HEK293 (cell line): ENCODE data around the gene TRIP10.
"Not testable (repeated sequence)": the region's sequence is repeated elsewhere in the genome, so short reads cannot be mapped to it uniquely, and the experiment has no call there.

ENCODE experiments used
- CTCF ChIA-PET: fragments of 350-600 bp; formaldehyde crosslinking; extraction: SDS; loops from one replicate; lab custom pipeline; 2021; ENCODE audit warnings: antibody characterized with exemption; lab: Yijun Ruan, JAX
- POLR2A ChIA-PET: fragments of 300-600 bp; formaldehyde crosslinking; extraction: SDS; loops from one replicate; lab custom pipeline; 2020; ENCODE audit warnings: antibody characterized with exemption, inconsistent platforms; lab: Yijun Ruan, JAX
- H3K27ac ChIP-seq: fragments of 200-500 bp; sonication (Bioruptor generic); 2 replicates; pipeline ENCODE4 v1.5.1; 2014; ENCODE audit warnings: low read depth, low read length, control low read depth, inconsistent platforms; ENCODE audit errors: extremely low read depth
- H3K36me3 ChIP-seq, 2 experiments: fragments of 200-500 bp in 1 of 2; sonication (Bioruptor generic) in 1 of 2; 1 replicate in 1 of 2; 2 replicates in 1 of 2; pipeline ENCODE4 v1.5.1; 2014 to 2017; ENCODE audit warnings: inconsistent platforms in 2 of 2, low read length in 2 of 2; ENCODE audit not compliant: control insufficient read depth in 2 of 2, insufficient read depth in 1 of 2
- H3K4me1 ChIP-seq: fragments of 200-500 bp; sonication (Bioruptor generic); 2 replicates; pipeline ENCODE4 v1.5.1; 2014; ENCODE audit warnings: mild to moderate bottlenecking, low read length, inconsistent platforms; ENCODE audit not compliant: control insufficient read depth, insufficient read depth
- H3K4me3 ChIP-seq: 2 replicates; pipeline ENCODE4 v1.5.1; 2011; ENCODE audit warnings: low read depth, mild to moderate bottlenecking, control low read depth, low read length, moderate library complexity
- H3K9me3 ChIP-seq: fragments of 200-500 bp; sonication (Bioruptor generic); 2 replicates; pipeline ENCODE4 v1.5.1; 2014; ENCODE audit warnings: low read depth, low read length, inconsistent platforms; ENCODE audit not compliant: control insufficient read depth, insufficient read depth
- IKZF3 ChIP-seq: fragments of 450-650 bp; IDR thresholded peaks from 2 replicates; pipeline ENCODE4 v1.5.0; 2018; ENCODE audit warnings: missing biosample characterization, mild to moderate bottlenecking, missing genetic modification characterization, moderate library complexity
- OSR2 ChIP-seq: fragments of 450-650 bp; formaldehyde crosslinking; IDR thresholded peaks from 2 replicates; pipeline ENCODE4 v1.5.1; 2016; ENCODE audit warnings: missing biosample characterization, missing genetic modification characterization
- ZBTB21 ChIP-seq: fragments of 450-650 bp; formaldehyde crosslinking; IDR thresholded peaks from 2 replicates; pipeline ENCODE4 v1.5.1; 2017; ENCODE audit warnings: missing biosample characterization, missing genetic modification characterization
- ZBTB48 ChIP-seq: fragments of 450-650 bp; formaldehyde crosslinking; IDR thresholded peaks from 2 replicates; pipeline ENCODE4 v1.5.1; 2016; ENCODE audit warnings: missing biosample characterization, missing genetic modification characterization
- ZFP3 ChIP-seq: fragments of 450-650 bp; formaldehyde crosslinking; IDR thresholded peaks from 2 replicates; pipeline ENCODE4 v1.5.1; 2016; ENCODE audit warnings: low read depth, missing biosample characterization, missing genetic modification characterization
- ZFP41 ChIP-seq: fragments of 450-650 bp; formaldehyde crosslinking; IDR thresholded peaks from 2 replicates; pipeline ENCODE4 v1.5.1; 2016; ENCODE audit warnings: missing biosample characterization, missing genetic modification characterization, borderline replicate concordance
- ZNF112 ChIP-seq: fragments of 450-650 bp; formaldehyde crosslinking; IDR thresholded peaks from 2 replicates; pipeline ENCODE4 v1.5.0; 2017; ENCODE audit warnings: missing biosample characterization, missing genetic modification characterization
- ZNF24 ChIP-seq: fragments of 450-650 bp; formaldehyde crosslinking; IDR thresholded peaks from 2 replicates; pipeline ENCODE4 v1.5.1; 2016; ENCODE audit warnings: missing biosample characterization, missing genetic modification characterization
- ZNF621 ChIP-seq: fragments of 450-650 bp; formaldehyde crosslinking; IDR thresholded peaks from 2 replicates; pipeline ENCODE4 v1.5.1; 2017; ENCODE audit warnings: missing biosample characterization, missing genetic modification characterization
- ZNF623 ChIP-seq: fragments of 450-650 bp; formaldehyde crosslinking; IDR thresholded peaks from 2 replicates; pipeline ENCODE4 v1.5.1; 2016; ENCODE audit warnings: missing biosample characterization, missing genetic modification characterization
- ZNF747 ChIP-seq: fragments of 450-650 bp; formaldehyde crosslinking; IDR thresholded peaks from 2 replicates; pipeline ENCODE4 v1.5.1; 2016; ENCODE audit warnings: missing biosample characterization, missing genetic modification characterization
- TF ChIP-seq, protein P1 (sequence below): fragments of 450-650 bp; formaldehyde crosslinking; IDR thresholded peaks from 2 replicates; pipeline ENCODE4 v1.5.1; 2016; ENCODE audit warnings: missing biosample characterization, missing genetic modification characterization
- TF ChIP-seq, protein P2 (sequence below): fragments of 450-650 bp; formaldehyde crosslinking; optimal IDR thresholded peaks from 2 replicates; pipeline ENCODE3; 2016; ENCODE audit warnings: missing biosample characterization, mild to moderate bottlenecking, missing genetic modification characterization
- TF ChIP-seq, protein P3 (sequence below): fragments of 450-650 bp; IDR thresholded peaks from 2 replicates; pipeline ENCODE4 v1.5.1; 2018; ENCODE audit warnings: missing biosample characterization, missing genetic modification characterization
- TF ChIP-seq, protein P4 (sequence below): fragments of 450-650 bp; formaldehyde crosslinking; IDR thresholded peaks from 2 replicates; pipeline ENCODE4 v1.5.1; 2016; ENCODE audit warnings: missing biosample characterization, missing genetic modification characterization

Gene TRIP10

DNA sequence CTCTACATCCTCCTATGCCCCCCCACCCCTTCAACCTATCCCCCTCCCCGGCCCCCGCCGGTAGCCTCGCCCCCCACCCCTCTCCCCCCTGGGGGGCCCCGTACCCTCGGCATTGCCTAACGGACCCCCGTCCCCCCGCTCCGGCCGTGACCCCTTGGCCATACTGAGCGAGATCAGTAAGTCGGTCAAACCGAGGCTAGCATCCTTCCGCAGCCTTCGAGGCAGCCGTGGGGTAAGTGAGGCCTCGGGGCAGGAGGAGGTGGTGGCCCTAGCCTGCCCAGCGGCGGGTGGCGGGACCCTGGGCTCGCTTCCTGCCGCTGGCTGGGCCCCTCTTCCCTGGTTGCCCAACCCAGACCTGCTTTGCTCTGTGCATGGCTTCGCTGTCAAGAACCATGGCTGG, 6.5 kb downstream of the TRIP10 start:
- POLR2A ChIA-PET = interaction anchor here (0.6 kb wide), 1 partner anchor 18 kb away, joined by 5 read pairs; no protein-coding TSS in a partner anchor
- Histone ChIP-seq H3K27ac (no peak overlapping the region), H3K4me1 (peaks cover 25% of the 10 kb centered on the region), H3K4me3 (no peak overlapping the region), H3K9me3 (no peaks in the 10 kb centered on the region), H3K36me3 (peaks cover 43 to 65% of the 10 kb centered on the region in 2 experiments)
- CTCF ChIA-PET = no interaction called here
- TF ChIP-seq ZBTB21 (tag by site-specific recombination) (no peak), ZNF112 (tag by site-specific recombination) (no peak), ZFP3 (tag by site-specific recombination) (no peak), ZFP41 (tag by site-specific recombination) (no peak), ZNF623 (tag by site-specific recombination) (no peak), ZNF621 (tag by site-specific recombination) (no peak), IKZF3 (tag by site-specific recombination) (no peak)
- TF ChIP-seq, protein P1, sequence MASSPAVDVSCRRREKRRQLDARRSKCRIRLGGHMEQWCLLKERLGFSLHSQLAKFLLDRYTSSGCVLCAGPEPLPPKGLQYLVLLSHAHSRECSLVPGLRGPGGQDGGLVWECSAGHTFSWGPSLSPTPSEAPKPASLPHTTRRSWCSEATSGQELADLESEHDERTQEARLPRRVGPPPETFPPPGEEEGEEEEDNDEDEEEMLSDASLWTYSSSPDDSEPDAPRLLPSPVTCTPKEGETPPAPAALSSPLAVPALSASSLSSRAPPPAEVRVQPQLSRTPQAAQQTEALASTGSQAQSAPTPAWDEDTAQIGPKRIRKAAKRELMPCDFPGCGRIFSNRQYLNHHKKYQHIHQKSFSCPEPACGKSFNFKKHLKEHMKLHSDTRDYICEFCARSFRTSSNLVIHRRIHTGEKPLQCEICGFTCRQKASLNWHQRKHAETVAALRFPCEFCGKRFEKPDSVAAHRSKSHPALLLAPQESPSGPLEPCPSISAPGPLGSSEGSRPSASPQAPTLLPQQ = no peak
- TF ChIP-seq, protein P2, sequence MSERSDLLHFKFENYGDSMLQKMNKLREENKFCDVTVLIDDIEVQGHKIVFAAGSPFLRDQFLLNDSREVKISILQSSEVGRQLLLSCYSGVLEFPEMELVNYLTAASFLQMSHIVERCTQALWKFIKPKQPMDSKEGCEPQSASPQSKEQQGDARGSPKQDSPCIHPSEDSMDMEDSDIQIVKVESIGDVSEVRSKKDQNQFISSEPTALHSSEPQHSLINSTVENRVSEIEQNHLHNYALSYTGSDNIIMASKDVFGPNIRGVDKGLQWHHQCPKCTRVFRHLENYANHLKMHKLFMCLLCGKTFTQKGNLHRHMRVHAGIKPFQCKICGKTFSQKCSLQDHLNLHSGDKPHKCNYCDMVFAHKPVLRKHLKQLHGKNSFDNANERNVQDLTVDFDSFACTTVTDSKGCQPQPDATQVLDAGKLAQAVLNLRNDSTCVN (tag by site-specific recombination) = no peak
- TF ChIP-seq, protein P3, sequence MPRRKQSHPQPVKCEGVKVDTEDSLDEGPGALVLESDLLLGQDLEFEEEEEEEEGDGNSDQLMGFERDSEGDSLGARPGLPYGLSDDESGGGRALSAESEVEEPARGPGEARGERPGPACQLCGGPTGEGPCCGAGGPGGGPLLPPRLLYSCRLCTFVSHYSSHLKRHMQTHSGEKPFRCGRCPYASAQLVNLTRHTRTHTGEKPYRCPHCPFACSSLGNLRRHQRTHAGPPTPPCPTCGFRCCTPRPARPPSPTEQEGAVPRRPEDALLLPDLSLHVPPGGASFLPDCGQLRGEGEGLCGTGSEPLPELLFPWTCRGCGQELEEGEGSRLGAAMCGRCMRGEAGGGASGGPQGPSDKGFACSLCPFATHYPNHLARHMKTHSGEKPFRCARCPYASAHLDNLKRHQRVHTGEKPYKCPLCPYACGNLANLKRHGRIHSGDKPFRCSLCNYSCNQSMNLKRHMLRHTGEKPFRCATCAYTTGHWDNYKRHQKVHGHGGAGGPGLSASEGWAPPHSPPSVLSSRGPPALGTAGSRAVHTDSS (tag by site-specific recombination) = no peak

DNA sequence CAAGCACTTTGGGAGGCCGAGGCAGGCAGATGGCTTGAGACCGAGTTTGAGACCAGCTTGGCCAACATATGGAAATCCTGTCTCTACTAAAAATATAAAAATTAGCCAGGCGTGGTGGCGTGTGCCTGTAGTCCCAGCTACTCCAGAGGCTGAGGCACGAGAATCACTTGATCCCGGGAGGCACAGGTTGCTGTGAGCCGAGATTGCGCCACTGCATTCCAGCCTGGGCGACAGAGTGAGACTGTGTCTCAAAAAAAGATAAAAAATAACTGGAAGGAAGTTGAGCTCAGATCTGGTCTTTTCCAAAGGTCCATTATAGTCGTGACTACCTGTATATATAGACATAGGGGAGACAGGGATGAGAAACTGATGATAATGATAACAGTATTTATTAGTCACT, 9.1 kb downstream of the TRIP10 start:
- Histone ChIP-seq H3K4me1 (peaks cover 20% of the 10 kb centered on the region), H3K36me3 (peaks cover 49 to 77% of the 10 kb centered on the region in 2 experiments)
- CTCF ChIA-PET = interaction anchor here (0.7 to 1.0 kb wide), 2 partner anchors 10 to 12 kb away, joined by 3 to 4 read pairs; no protein-coding TSS in a partner anchor
- H3K4me3 ChIP-seq, H3K27ac ChIP-seq, H3K9me3 ChIP-seq, POLR2A ChIA-PET: not testable (repeated sequence)

DNA sequence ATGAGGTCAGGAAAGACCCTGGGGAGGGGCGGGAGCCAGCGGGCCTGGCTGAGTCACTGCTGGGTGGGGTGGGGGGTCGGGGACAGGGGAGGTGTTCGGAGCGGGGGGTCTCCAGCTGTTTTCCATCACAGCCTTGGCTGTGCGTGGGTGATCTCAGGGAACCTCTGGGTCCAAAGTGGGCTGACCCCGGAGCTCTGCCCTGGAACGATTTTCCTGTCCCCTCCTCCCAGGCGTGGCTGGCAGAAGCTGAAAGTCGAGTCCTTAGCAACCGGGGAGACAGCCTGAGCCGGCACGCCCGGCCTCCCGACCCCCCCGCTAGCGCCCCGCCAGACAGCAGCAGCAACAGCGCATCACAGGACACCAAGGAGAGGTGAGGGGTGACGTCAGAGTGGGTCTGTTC, 10.6 kb downstream of the TRIP10 start:
- no peak for TF ChIP-seq ZBTB48 (tag by site-specific recombination)
- H3K27ac ChIP-seq = no peak overlapping the region
- no peak overlapping the region for H3K4me3 ChIP-seq
- ChIA-PET CTCF (no interaction called here), POLR2A (no interaction called here)
- H3K9me3 ChIP-seq = no peaks in the 10 kb centered on the region
- peaks cover 6% of the 10 kb centered on the region for H3K4me1 ChIP-seq
- peaks cover 49 to 72% of the 10 kb centered on the region in 2 experiments for H3K36me3 ChIP-seq

DNA sequence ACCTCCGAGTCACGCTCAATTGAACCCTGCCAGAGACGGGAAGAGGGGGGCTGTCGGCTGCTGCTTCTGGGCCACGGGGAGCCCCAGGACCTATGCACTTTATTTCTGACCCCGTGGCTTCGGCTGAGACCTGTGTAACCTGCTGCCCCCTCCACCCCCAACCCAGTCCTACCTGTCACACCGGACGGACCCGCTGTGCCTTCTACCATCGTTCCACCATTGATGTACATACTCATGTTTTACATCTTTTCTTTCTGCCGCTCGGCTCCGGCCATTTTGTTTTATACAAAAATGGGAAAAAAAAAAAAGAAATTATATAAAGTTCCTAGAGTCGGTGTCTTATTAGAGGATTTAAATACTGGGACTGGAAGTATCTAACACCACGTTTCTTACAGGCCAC, 11.7 kb downstream of the TRIP10 start:
- CTCF ChIA-PET = no interaction called here
- no peak overlapping the region for H3K27ac ChIP-seq
- H3K36me3 ChIP-seq = peaks cover 44 to 67% of the 10 kb centered on the region in 2 experiments
- no peak overlapping the region for H3K4me3 ChIP-seq
- POLR2A ChIA-PET = no interaction called here
- no peaks in the 10 kb centered on the region for H3K4me1 ChIP-seq
- TF ChIP-seq OSR2 (tag by site-specific recombination) (no peak), ZNF24 (tag by site-specific recombination) (no peak), ZNF747 (tag by site-specific recombination) (no peak)
- TF ChIP-seq, protein P4, sequence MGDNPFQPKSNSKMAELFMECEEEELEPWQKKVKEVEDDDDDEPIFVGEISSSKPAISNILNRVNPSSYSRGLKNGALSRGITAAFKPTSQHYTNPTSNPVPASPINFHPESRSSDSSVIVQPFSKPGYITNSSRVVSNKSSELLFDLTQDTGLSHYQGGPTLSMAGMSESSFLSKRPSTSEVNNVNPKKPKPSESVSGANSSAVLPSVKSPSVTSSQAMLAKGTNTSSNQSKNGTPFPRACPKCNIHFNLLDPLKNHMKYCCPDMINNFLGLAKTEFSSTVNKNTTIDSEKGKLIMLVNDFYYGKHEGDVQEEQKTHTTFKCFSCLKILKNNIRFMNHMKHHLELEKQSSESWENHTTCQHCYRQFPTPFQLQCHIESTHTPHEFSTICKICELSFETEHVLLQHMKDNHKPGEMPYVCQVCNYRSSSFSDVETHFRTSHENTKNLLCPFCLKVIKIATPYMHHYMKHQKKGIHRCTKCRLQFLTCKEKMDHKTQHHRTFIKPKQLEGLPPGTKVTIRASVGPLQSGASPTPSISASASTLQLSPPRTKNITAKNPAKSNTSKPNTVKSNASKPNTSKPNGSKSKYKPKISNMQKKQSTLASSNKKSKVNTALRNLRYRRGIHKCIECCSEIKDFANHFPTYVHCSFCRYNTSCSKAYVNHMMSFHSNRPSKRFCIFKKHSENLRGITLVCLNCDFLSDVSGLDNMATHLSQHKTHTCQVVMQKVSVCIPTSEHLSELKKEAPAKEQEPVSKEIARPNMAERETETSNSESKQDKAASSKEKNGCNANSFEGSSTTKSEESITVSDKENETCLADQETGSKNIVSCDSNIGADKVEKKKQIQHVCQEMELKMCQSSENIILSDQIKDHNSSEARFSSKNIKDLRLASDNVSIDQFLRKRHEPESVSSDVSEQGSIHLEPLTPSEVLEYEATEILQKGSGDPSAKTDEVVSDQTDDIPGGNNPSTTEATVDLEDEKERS = no peak
- TF ChIP-seq, all 188 proteins: peak for 0
- no peaks in the 10 kb centered on the region for H3K9me3 ChIP-seq
